ENCODE measurements around the gene DPYSL5.

DPYSL5 gene

DNA sequence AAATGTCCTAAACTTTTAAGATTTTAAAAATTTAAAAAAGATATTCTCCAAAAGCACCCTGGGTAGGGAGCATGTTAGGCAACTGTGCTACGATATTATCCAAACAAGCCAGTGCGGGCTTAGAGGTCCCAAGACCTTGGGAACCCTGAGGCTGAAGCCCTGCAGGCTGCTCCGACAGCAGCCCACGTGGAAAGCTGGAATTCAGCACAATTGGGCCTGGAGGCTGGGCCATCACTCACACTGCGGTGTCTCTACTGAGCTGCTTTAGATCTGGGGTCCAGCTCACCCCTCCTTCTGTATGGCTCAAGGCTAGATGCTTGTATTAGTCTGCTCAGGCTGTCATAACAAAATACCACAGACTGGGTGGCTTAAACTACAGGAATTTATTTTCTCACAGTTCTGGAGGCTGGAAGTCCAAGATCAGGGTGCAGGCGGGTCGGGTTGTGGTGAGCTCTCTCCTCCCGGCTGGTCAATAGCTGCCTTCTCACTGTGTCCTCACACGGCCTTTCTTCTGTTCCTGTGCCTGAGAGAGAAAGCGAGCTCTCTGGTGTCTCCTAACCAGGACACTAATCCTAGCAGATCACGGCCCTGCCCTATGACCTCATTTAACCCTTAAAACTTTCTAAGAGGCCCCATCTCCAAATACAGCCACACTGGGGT, 42.5 kb downstream of the DPYSL5 start:
- Histone ChIP-seq H3K36me3 (replicated peaks; ENCODE audit: low read depth, low read length) (no peaks in the 10 kb centered on the region), H3K9me3 (ENCODE audit: insufficient read depth, low read length) (no peaks in the 10 kb centered on the region), H4K20me1 (ENCODE audit: insufficient read depth, low read length) (no peaks in the 10 kb centered on the region), H3K9ac (ENCODE audit: low read length) (no peak overlapping the region), H3K4me1 (ENCODE audit: low read length) (peaks cover 24% of the 10 kb centered on the region), H3K4me2 (ENCODE audit: low read length) (no peak overlapping the region), H3K27me3 (ENCODE audit: low read depth, low read length) (no peaks in the 10 kb centered on the region), H3K27ac (ENCODE audit: low read length) (no peak overlapping the region), H3K79me2 (ENCODE audit: low read length) (no peaks in the 10 kb centered on the region), H3K4me3 (ENCODE audit: low read length) (no peak overlapping the region), H2AFZ (ENCODE audit: low read depth, low read length) (no peak overlapping the region)
- TF ChIP-seq, protein P1, sequence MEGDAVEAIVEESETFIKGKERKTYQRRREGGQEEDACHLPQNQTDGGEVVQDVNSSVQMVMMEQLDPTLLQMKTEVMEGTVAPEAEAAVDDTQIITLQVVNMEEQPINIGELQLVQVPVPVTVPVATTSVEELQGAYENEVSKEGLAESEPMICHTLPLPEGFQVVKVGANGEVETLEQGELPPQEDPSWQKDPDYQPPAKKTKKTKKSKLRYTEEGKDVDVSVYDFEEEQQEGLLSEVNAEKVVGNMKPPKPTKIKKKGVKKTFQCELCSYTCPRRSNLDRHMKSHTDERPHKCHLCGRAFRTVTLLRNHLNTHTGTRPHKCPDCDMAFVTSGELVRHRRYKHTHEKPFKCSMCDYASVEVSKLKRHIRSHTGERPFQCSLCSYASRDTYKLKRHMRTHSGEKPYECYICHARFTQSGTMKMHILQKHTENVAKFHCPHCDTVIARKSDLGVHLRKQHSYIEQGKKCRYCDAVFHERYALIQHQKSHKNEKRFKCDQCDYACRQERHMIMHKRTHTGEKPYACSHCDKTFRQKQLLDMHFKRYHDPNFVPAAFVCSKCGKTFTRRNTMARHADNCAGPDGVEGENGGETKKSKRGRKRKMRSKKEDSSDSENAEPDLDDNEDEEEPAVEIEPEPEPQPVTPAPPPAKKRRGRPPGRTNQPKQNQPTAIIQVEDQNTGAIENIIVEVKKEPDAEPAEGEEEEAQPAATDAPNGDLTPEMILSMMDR (IDR thresholded peaks at IDR 0.05; ENCODE audit: low read depth, low read length) = no peak
- no peak for TF ChIP-seq EZH2phosphoT487 (IDR thresholded peaks at IDR 0.05; ENCODE audit: low read depth)

DNA sequence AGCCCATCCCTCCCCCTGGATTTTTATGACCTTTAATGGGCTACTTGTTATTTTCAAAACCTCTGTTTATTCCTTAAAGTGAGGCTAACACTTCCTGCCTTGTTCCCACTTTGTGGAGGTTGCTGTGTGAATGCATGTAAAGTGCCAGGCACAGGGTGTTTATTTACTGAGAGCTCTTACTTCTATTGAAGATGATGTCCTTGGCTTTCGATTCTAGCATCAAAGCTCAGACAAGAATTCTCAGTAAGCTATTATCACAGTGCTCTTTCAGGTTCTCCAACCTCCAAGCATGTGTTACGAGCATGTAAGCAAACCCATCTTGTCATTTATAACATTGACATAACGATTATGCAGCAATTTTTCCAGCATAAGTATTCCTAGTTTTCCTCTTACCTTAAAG, 44.2 kb downstream of the DPYSL5 start:
- no peaks in the 10 kb centered on the region for H4K20me1 ChIP-seq (ENCODE audit: insufficient read depth, low read length)
- H3K9ac ChIP-seq (ENCODE audit: low read length) = no peak overlapping the region
- H3K4me2 ChIP-seq (ENCODE audit: low read length) = no peak overlapping the region
- no peaks in the 10 kb centered on the region for H3K9me3 ChIP-seq (ENCODE audit: insufficient read depth, low read length)
- H3K79me2 ChIP-seq (ENCODE audit: low read length) = no peaks in the 10 kb centered on the region
- H3K36me3 ChIP-seq (replicated peaks; ENCODE audit: low read depth, low read length) = no peaks in the 10 kb centered on the region
- no peak overlapping the region for H2AFZ ChIP-seq (ENCODE audit: low read depth, low read length)
- H3K4me1 ChIP-seq (ENCODE audit: low read length) = peaks cover 7% of the 10 kb centered on the region
- no peak for TF ChIP-seq EZH2phosphoT487 (IDR thresholded peaks at IDR 0.05; ENCODE audit: low read depth)
- TF ChIP-seq, protein P1 (IDR thresholded peaks at IDR 0.05; ENCODE audit: low read depth, low read length) = no peak
- no peak overlapping the region for H3K27ac ChIP-seq (ENCODE audit: low read length)
- H3K27me3 ChIP-seq (ENCODE audit: low read depth, low read length) = no peaks in the 10 kb centered on the region; the same call in 1 of the 2 replicates
- H3K4me3 ChIP-seq (ENCODE audit: low read length) = no peak overlapping the region

DNA sequence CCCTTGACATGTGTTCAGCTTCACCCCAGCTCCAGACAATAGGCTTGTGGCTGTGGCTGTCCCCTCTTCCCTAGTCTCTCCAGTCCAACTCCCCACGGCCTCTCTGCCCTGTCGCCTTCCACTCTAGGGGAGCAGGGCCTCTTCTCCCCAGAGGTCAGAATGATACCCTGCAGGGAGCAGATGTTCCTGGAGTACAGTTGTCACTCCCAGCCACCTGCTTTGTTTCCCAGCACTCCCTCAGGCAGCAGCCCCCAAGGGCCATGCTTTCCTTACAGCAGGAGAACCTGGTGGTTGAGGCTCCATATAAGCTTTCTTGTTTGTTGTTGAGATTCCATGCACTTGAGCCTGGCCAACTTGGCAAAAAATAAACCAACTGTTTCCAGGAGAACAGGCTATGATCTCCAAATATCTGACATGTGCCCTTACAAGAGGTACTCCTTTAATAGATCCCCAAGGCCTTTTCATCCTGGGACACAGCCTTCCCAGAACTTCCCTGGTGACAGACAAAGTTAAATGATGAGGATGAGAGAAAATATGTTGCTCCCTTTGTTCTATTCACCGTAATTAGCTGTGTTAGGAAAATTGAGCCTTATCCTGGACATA, 45.1 kb downstream of the DPYSL5 start:
- no peak overlapping the region for H3K27ac ChIP-seq (ENCODE audit: low read length)
- H3K9me3 ChIP-seq (ENCODE audit: insufficient read depth, low read length) = no peaks in the 10 kb centered on the region
- no peaks in the 10 kb centered on the region for H3K36me3 ChIP-seq (replicated peaks; ENCODE audit: low read depth, low read length)
- TF ChIP-seq EZH2phosphoT487 (IDR thresholded peaks at IDR 0.05; ENCODE audit: low read depth) = no peak
- TF ChIP-seq, protein P1 (IDR thresholded peaks at IDR 0.05; ENCODE audit: low read depth, low read length) = no peak
- H4K20me1 ChIP-seq (ENCODE audit: insufficient read depth, low read length) = no peaks in the 10 kb centered on the region
- H2AFZ ChIP-seq (ENCODE audit: low read depth, low read length) = no peak overlapping the region
- peaks cover 6% of the 10 kb centered on the region; the same call in 1 of the 2 replicates for H3K27me3 ChIP-seq (ENCODE audit: low read depth, low read length)
- no peak overlapping the region for H3K4me3 ChIP-seq (ENCODE audit: low read length)
- H3K79me2 ChIP-seq (ENCODE audit: low read length) = no peaks in the 10 kb centered on the region
- H3K9ac ChIP-seq (ENCODE audit: low read length) = no peak overlapping the region
- no peak overlapping the region for H3K4me2 ChIP-seq (ENCODE audit: low read length)
- no peaks in the 10 kb centered on the region for H3K4me1 ChIP-seq (ENCODE audit: low read length)

DNA sequence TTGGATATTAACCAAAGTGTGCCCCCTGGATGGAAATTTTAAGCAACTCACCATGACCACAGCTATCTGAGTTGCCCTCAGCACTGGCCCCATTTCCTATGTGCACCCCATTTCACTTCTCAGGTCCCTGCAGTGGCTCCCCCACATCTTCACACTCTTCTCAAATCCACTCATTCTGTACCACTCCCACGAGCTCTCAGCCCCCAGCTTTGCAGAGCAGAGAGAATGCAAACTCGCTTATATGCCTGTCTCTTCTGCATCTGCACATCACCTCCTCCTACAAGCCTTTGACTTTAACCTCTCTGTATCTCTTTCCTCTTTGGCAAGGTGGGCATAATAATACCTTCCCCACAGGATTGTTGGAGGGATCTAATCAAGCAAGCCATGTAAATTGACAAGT, 46.2 kb downstream of the DPYSL5 start:
- H3K9ac ChIP-seq (ENCODE audit: low read length) = no peak overlapping the region
- no peaks in the 10 kb centered on the region for H4K20me1 ChIP-seq (ENCODE audit: insufficient read depth, low read length)
- peaks cover 8% of the 10 kb centered on the region; the same call in 1 of the 2 replicates for H3K27me3 ChIP-seq (ENCODE audit: low read depth, low read length)
- H2AFZ ChIP-seq (ENCODE audit: low read depth, low read length) = no peak overlapping the region
- H3K4me1 ChIP-seq (ENCODE audit: low read length) = no peaks in the 10 kb centered on the region
- H3K79me2 ChIP-seq (ENCODE audit: low read length) = no peaks in the 10 kb centered on the region
- H3K27ac ChIP-seq (ENCODE audit: low read length) = no peak overlapping the region
- H3K4me2 ChIP-seq (ENCODE audit: low read length) = no peak overlapping the region
- H3K9me3 ChIP-seq (ENCODE audit: insufficient read depth, low read length) = no peaks in the 10 kb centered on the region
- TF ChIP-seq, protein P1 (IDR thresholded peaks at IDR 0.05; ENCODE audit: low read depth, low read length) = no peak
- no peak for TF ChIP-seq EZH2phosphoT487 (IDR thresholded peaks at IDR 0.05; ENCODE audit: low read depth)
- H3K4me3 ChIP-seq (ENCODE audit: low read length) = no peak overlapping the region
- H3K36me3 ChIP-seq (replicated peaks; ENCODE audit: low read depth, low read length) = no peaks in the 10 kb centered on the region
